Measurements from ENCODE around the gene ANXA4. TPM values are rescaled to one million over a fixed set of nuclear protein-coding genes. Genes with fewer than 3 reads are reported as not detected.
A peak's percentile ranks its signal among the peaks of the same experiment; 100 is the strongest.
"Not testable (repeated sequence)": the region's sequence is repeated elsewhere in the genome, so short reads cannot be mapped to it uniquely, and the experiment has no call there.

ANXA4 gene
- total RNA-seq, 4 donors from 2014 or later = 72.0 to 101 (median 82.5) TPM

GRCh38 chr2:69770193-69770702, 28.3 kb downstream of the ANXA4 start:
- Histone ChIP-seq H3K9me3 (no peaks in the 10 kb centered on the region), H3K4me3 (replicated peaks in 1 of 3) (no peak overlapping the region), H3K27me3 (no peaks in the 10 kb centered on the region), H3K4me1 (peaks cover 11 to 46% of the 10 kb centered on the region in 2 donors), H3K36me3 (no peaks in the 10 kb centered on the region), H3K27ac (peak overlapping the region in 2 of 3 donors; percentile 50 to 65)
- WGBS, 2 donors = 78 to 85% methylated on average over 5 of the region's 5 CpGs
- DNase-seq = no peak
- TF ChIP-seq CTCF (IDR thresholded peaks at IDR 0.05) (no peak), POLR2A (IDR thresholded peaks at IDR 0.05) (no peak)
- intact Hi-C loops (cut with DNase I) = no loop called here

- no peaks in the 10 kb centered on the region for H3K27me3 ChIP-seq
- 95% methylated on average over 10 of the region's 10 CpGs for WGBS, 2 donors
- H3K4me3 ChIP-seq (replicated peaks in 1 of 3) = no peak overlapping the region
- intact Hi-C loops (cut with DNase I) = no loop called here
- H3K4me1 ChIP-seq = peaks cover 11 to 51% of the 10 kb centered on the region in 2 donors
- no peaks in the 10 kb centered on the region for H3K9me3 ChIP-seq
- no peak for TF ChIP-seq POLR2A (IDR thresholded peaks at IDR 0.05)
- no peak for TF ChIP-seq CTCF (IDR thresholded peaks at IDR 0.05)
- no peak for DNase-seq
- no peaks in the 10 kb centered on the region for H3K36me3 ChIP-seq
- H3K27ac ChIP-seq = peak overlapping the region in 2 of 3 donors; percentile 50 to 65
These were observed 28.8 kb downstream of the ANXA4 start for GRCh38 chr2:69770747-69771146.

GRCh38 chr2:69771461-69771860, 29.5 kb downstream of the ANXA4 start:
- TF ChIP-seq POLR2A (IDR thresholded peaks at IDR 0.05) (no peak), CTCF (IDR thresholded peaks at IDR 0.05) (no peak)
- Histone ChIP-seq H3K27ac (no peak overlapping the region), H3K4me3 (replicated peaks in 1 of 3) (no peak overlapping the region), H3K4me1 (peaks cover 10 to 44% of the 10 kb centered on the region in 2 donors), H3K9me3 (no peaks in the 10 kb centered on the region), H3K36me3 (no peaks in the 10 kb centered on the region), H3K27me3 (no peaks in the 10 kb centered on the region)
- intact Hi-C loops (cut with DNase I) = no loop called here
- no peak for DNase-seq
- WGBS, 2 donors = 100% methylated on average over 1 of the region's 1 CpG

- H3K27me3 ChIP-seq = no peaks in the 10 kb centered on the region
- DNase-seq = no peak
- peaks cover 0 to 32% of the 10 kb centered on the region in 2 donors for H3K4me1 ChIP-seq
- no peaks in the 10 kb centered on the region for H3K36me3 ChIP-seq
- intact Hi-C loops (cut with DNase I) = no loop called here
- H3K27ac ChIP-seq = no peak overlapping the region
- TF ChIP-seq POLR2A (IDR thresholded peaks at IDR 0.05) = no peak
- no peak for TF ChIP-seq CTCF (IDR thresholded peaks at IDR 0.05)
- H3K4me3 ChIP-seq (replicated peaks in 1 of 3) = no peak overlapping the region
- H3K9me3 ChIP-seq = no peaks in the 10 kb centered on the region
These were observed 31.3 kb downstream of the ANXA4 start for GRCh38 chr2:69773206-69773605.

- H3K9me3 ChIP-seq; H3K27ac ChIP-seq; H3K36me3 ChIP-seq; H3K27me3 ChIP-seq; H3K4me3 ChIP-seq (replicated peaks in 1 of 3); intact Hi-C loops (cut with DNase I); DNase-seq: not testable (repeated sequence)
- peaks cover 0 to 29% of the 10 kb centered on the region in 2 donors for H3K4me1 ChIP-seq
- 90 to 93% methylated on average over 13 of the region's 13 CpGs for WGBS, 2 donors
These were observed 32.5 kb downstream of the ANXA4 start for GRCh38 chr2:69774258-69774983.

Data from thyroid gland (tissue), 4 donors.